Bronchial epithelial cell (primary cell): Measurements from ENCODE around the gene TCF4. TPM values are rescaled to one million over a fixed set of nuclear protein-coding genes. Genes with fewer than 3 reads are reported as not detected.

Source experiments
- DNase-seq: peaks from one replicate; pipeline ENCODE4 v3.0.0-alpha.2; 2010; ENCODE audit warnings: low read depth
- FAIRE-seq: peaks from 2 replicates; lab custom pipeline; 2011; peaks lifted over from hg19 to GRCh38; lab: Jason Lieb, UNC
- H3K27me3 ChIP-seq: 2 replicates; pipeline ENCODE4 v1.5.1; 2011; ENCODE audit warnings: low read length; ENCODE audit not compliant: control insufficient read depth, insufficient read depth
- H3K36me3 ChIP-seq: 2 replicates; pipeline ENCODE4 v1.5.1; 2011; ENCODE audit warnings: low read length; ENCODE audit not compliant: control insufficient read depth, insufficient read depth
- H3K4me3 ChIP-seq: 2 replicates; pipeline ENCODE4 v1.5.1; 2011; ENCODE audit warnings: mild to moderate bottlenecking, low read depth, low read length, control low read depth
- total RNA-seq: library from RNA; depleted of rRNA; stranded (reverse); fragments of >200 nt; gene quantifications from 2 replicates; pipeline ENCODE4 v1.2.1, GENCODE V29; 2014
- TF ChIP-seq, protein P1 (sequence below): IDR thresholded peaks from 2 replicates; pipeline ENCODE4 v1.5.1; 2011; ENCODE audit warnings: mild to moderate bottlenecking, moderate library complexity, low read length, control low read depth, inconsistent platforms; ENCODE audit not compliant: insufficient read depth, severe bottlenecking

TCF4 gene
- total RNA-seq, 1 donor from 2014 or later: 10.0 TPM

DNA sequence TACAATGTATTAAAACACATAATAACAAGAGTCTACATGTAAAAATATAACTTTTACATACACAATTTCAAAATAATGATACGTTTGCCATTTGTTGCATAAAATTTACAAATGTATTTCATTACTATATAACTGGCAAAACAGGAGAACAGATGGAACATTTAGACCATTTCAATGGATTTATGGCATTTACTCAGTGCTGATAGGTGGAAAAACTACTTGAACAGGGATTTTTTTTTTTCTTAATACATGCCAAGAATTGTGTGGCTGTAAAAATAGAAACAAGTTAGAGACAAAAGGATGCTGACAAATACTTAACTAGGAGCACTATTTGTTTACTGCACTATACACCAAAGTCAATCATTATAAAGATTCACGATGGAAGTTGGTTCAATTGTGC is 361.9 kb downstream of the TCF4 start:
- no peaks in the 10 kb centered on the region for H3K27me3 ChIP-seq
- H3K36me3 ChIP-seq: peaks cover 5% of the 10 kb centered on the region
- no peak overlapping the region for H3K4me3 ChIP-seq
- FAIRE-seq (no peak), DNase-seq (no peak)
- TF ChIP-seq, protein P1, sequence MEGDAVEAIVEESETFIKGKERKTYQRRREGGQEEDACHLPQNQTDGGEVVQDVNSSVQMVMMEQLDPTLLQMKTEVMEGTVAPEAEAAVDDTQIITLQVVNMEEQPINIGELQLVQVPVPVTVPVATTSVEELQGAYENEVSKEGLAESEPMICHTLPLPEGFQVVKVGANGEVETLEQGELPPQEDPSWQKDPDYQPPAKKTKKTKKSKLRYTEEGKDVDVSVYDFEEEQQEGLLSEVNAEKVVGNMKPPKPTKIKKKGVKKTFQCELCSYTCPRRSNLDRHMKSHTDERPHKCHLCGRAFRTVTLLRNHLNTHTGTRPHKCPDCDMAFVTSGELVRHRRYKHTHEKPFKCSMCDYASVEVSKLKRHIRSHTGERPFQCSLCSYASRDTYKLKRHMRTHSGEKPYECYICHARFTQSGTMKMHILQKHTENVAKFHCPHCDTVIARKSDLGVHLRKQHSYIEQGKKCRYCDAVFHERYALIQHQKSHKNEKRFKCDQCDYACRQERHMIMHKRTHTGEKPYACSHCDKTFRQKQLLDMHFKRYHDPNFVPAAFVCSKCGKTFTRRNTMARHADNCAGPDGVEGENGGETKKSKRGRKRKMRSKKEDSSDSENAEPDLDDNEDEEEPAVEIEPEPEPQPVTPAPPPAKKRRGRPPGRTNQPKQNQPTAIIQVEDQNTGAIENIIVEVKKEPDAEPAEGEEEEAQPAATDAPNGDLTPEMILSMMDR: no peak

DNA sequence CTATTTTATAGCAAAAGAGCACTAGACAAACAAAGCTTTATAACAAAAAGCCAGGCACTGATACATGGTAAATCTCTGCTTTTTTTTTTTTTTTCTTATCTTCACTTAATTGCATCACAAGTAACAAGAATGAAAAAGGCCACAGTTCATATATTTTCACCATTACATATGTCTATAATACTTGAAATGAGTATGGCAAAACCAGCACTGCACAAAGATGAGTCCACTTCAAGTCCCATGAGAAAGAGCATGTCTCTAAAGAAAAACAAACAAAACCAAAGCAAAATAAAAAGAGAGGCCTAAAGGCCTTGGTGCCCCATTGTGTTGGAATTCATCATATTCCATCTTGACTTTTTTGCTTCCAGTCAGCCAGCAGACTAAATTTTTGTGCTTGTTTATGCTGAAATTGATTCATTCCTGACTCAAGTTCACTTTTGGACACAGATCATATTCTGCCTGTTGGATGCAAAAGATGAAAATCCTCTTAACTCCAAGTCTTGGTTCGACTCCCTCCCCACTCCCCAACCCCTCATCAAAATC is 363.8 kb downstream of the TCF4 start:
- H3K4me3 ChIP-seq: no peak overlapping the region
- TF ChIP-seq, protein P1: no peak
- peaks cover 5% of the 10 kb centered on the region for H3K36me3 ChIP-seq
- FAIRE-seq: no peak
- H3K27me3 ChIP-seq: no peaks in the 10 kb centered on the region
- no peak for DNase-seq

DNA sequence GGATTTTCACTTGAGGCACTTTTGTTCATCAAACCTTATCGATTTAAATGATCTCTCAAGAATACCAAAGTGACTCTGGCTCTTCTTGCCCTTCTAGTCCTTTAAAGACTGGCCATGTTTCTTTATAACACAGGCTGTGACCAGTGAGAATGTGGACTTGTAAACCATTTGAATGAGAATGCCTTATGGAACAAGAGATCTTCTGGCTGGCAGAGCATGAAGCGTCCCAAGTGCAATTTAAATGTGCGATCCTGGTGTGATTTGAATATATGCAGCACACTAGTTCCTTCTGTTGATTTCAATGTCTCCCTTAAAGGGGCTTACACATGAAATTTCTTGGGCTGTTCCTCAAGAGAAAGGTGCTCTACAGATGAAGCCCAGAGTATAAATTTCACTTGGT is 366.4 kb downstream of the TCF4 start:
- H3K36me3 ChIP-seq: no peaks in the 10 kb centered on the region
- FAIRE-seq (no peak), DNase-seq (no peak)
- no peak overlapping the region for H3K4me3 ChIP-seq
- no peaks in the 10 kb centered on the region for H3K27me3 ChIP-seq
- TF ChIP-seq, protein P1: no peak

DNA sequence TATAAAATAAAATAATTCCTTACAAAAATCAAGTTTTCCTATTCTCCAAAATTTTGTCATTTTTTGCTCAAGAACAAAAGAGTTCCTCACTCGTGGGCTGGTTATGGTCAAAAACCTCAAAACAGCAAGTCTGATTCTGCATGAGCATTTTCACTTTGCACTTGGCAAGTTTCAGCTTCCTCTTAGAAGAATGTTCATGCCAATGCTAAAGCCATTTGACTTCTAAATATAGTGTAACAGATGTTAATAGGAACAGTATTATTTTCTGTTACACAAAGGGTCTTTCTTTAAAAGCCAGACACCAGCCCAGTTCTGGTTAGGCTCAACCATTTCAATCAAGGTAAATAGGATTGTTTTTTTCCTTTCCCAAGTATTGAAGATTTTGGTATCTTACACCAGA is 367.5 kb downstream of the TCF4 start:
- no peak for FAIRE-seq
- TF ChIP-seq, protein P1: no peak

DNA sequence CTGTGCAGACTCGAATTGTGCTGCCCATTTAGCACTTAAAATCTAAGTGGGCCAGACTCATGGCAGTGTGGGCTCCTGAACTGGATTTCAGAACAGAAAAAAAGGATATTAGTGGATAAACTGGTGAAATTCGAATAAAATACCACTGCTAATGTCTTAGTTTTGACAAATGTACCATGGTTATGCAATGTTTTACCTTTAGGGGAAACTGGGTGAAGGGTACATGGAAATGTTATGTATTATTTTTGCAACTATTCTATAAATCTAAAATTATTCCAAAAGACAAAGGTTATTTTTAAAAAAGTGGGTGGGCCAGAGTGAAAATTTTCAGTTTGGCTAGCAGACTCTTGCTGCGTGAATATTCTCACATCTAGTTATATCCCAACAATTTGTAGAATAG is 368.2 kb downstream of the TCF4 start:
- Histone ChIP-seq H3K36me3 (no peaks in the 10 kb centered on the region), H3K27me3 (no peaks in the 10 kb centered on the region), H3K4me3 (no peak overlapping the region)
- DNase-seq (no peak), FAIRE-seq (no peak)
- TF ChIP-seq, protein P1: no peak

More for the DNA sequence above, 367.5 kb downstream of the TCF4 start:
- H3K36me3 ChIP-seq: no peaks in the 10 kb centered on the region
- DNase-seq: no peak
- no peaks in the 10 kb centered on the region for H3K27me3 ChIP-seq
- no peak overlapping the region for H3K4me3 ChIP-seq

DNA sequence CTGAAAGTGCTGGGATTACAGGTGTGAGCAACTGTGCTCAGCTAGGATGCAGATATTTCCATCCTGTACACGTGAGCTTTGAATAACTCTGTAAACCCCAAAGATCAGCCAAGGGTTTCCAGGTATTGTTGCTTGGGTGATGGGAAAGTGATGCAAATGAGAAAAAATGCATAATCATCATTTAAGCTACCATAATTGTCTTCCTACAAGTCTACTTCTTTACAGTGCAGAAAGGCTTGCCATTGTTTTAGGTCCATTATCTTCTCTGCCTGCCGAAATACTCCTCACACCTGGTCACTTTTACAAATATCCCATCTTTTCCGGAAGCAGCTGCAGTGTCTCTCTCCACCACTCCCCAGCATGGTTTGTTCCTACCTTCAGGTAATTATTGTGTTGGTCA is 368.9 kb downstream of the TCF4 start:
- TF ChIP-seq, protein P1: no peak
- Histone ChIP-seq H3K36me3 (no peaks in the 10 kb centered on the region), H3K27me3 (no peaks in the 10 kb centered on the region), H3K4me3 (no peak overlapping the region)
- no peak for DNase-seq
- no peak for FAIRE-seq
